Measurements from ENCODE around the gene COX4I2.
A peak's percentile ranks its signal among the peaks of the same experiment; 100 is the strongest.

Gene COX4I2

DNA sequence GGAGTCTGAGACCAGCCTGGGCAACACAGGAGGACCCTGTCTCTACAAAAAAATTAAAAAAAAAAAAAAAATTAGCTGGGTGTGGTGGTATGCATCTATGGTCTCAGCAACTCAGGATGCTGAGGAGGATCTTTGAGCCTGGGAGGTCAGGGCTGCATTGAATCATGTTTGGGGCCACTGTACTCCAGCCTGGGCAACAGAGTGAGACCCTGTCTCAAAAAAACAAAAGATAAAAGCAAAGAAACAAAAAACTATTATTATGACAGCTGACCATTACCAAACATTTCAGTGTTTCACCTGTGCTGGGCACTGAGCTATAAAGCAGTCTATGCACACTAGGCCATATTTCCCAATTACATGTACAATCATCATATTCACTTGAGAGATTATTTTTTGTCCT lies 35.7 kb downstream of the COX4I2 start:
- no peak overlapping the region for H3K4me3 ChIP-seq (ENCODE audit: control insufficient read depth, low read depth, low read length)
- DNase-seq (ENCODE audit: low read depth) = no peak
- TF ChIP-seq, protein P1, sequence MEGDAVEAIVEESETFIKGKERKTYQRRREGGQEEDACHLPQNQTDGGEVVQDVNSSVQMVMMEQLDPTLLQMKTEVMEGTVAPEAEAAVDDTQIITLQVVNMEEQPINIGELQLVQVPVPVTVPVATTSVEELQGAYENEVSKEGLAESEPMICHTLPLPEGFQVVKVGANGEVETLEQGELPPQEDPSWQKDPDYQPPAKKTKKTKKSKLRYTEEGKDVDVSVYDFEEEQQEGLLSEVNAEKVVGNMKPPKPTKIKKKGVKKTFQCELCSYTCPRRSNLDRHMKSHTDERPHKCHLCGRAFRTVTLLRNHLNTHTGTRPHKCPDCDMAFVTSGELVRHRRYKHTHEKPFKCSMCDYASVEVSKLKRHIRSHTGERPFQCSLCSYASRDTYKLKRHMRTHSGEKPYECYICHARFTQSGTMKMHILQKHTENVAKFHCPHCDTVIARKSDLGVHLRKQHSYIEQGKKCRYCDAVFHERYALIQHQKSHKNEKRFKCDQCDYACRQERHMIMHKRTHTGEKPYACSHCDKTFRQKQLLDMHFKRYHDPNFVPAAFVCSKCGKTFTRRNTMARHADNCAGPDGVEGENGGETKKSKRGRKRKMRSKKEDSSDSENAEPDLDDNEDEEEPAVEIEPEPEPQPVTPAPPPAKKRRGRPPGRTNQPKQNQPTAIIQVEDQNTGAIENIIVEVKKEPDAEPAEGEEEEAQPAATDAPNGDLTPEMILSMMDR (conservative IDR thresholded peaks at IDR 0.05; ENCODE audit: control insufficient read depth, insufficient read depth, low read depth, low read length) = no peak

DNA sequence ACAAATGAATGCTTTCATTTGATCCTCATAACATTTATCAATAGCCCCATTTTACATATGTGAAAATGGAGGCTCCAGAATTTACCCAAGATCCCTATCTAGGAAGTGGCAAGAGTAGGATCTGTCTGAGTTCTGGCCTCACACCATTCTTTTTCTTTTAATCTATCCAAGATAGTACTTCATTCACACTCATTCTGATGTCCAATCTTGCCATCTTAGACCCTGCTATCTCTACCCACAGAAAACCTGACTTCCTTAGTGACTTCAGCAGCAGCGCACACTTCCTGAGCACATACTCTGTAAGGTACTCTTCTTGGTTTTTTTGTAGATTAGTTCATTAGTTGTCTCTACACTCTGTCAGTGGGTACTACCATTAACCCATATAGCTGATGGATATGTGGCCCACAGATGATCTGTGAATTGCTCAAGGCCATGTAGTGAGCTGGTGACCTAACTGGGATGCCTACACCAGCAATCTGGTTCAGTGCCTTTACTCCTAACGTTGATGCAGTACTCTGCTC lies 36.3 kb downstream of the COX4I2 start:
- H3K4me3 ChIP-seq (ENCODE audit: control insufficient read depth, low read depth, low read length) = no peak overlapping the region
- DNase-seq (ENCODE audit: low read depth) = no peak
- TF ChIP-seq, protein P1 (conservative IDR thresholded peaks at IDR 0.05; ENCODE audit: control insufficient read depth, insufficient read depth, low read depth, low read length) = no peak

DNA sequence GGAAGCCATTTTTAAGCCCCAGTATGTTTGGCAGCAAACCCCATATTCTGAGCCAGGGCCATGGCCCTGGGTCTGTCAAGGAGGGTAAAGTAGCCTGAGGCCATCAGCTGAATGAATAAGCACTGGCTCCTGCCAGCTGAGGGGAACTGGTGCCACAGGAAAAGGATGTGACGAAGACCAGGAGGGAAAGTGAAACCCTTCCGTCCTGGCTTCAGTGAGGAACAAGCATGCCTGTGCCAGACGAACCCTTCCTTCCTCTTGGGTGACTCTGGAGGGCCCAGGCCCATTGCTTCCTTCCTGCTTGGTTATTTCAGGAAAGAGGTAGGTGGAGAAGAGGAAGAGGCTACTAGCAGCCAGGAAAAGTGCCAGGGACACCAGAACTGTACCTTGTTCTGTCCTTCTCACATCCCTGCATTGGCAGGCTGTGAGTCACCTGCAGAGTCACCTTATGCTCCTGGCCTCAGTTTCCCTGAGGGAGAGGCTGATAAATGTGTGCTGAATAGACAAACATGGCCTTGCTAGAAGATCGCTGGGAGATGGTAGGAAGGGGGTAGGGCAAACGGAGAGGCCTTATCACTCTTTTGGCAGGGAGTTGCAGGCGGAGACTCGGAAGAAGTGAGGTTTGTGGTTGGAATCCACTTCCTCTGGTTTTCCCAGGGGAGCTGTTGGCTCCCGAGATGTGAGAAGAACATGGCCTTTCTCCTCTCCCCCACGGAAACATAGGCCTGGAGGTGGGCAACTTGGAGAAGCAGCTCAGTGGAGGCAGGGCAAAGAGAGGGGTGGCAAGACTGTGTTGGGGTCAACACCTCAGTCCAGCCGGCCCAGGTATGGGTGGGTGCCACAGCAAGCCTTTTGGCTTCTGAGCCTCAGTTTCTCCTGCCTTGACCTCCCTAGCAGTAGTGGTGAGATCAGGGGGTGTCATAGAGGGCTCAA lies 37.4 kb downstream of the COX4I2 start:
- H3K4me3 ChIP-seq (ENCODE audit: control insufficient read depth, low read depth, low read length) = no peak overlapping the region
- peak; percentile 88 for DNase-seq (ENCODE audit: low read depth)
- TF ChIP-seq, protein P1 (conservative IDR thresholded peaks at IDR 0.05; ENCODE audit: control insufficient read depth, insufficient read depth, low read depth, low read length) = no peak

DNA sequence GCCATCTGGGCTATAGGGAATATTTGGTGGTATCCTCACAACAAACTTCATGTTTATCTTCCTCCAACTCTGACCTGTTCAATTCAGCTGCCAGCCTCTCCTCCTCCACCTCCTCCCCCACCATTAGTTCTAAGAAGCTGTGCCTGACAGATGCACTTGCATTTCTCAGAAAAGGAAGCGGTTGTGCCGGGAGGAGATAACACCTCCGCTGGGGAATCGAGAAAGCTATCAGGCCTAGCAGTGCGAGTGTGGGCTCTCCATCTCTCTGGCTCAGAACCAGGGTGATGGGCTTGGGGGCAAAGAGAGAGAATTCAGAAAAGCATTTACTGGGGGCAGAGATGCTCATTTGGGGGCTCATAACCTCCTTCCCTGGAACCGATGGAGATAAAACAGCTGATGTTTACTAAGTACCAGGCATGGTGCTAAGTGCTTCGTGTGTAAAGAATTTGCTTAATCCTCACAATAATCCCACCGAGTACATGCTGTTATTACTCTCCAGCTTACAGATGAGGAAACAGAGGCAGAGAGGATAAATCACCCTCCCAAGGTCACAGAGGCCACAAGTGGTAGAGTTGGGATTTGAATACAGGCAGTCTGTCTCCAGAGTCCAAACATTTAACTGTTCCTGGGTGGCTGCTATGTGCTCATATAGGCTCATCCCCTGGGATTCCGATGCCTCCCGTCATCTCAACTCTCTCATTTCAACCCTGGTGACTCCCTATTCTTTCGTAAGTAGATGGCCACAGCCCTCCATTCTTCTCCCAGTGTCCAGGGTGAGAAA lies 38.3 kb downstream of the COX4I2 start:
- DNase-seq (ENCODE audit: low read depth) = peak; percentile 80
- TF ChIP-seq, protein P1 (conservative IDR thresholded peaks at IDR 0.05; ENCODE audit: control insufficient read depth, insufficient read depth, low read depth, low read length) = no peak
- no peak overlapping the region for H3K4me3 ChIP-seq (ENCODE audit: control insufficient read depth, low read depth, low read length)

DNA sequence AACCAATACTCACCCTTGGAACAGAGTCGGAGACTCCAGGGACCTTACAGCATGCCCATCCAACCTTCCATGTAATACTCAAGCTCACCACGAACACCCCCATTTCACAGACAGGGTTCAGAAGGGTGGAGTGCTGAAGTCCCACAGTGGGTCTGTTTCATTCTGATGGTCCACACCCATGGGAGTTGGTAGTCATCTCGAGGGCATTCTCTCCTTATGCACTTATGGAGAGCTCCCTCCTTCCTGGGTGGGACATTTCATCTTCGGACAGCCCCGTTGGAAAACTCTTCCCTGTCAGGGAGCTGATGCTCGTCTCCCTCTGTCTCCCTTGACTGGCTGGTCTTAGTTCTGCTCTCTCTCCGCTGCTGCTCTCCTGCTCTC lies 38.9 kb downstream of the COX4I2 start:
- H3K4me3 ChIP-seq (ENCODE audit: control insufficient read depth, low read depth, low read length) = no peak overlapping the region
- DNase-seq (ENCODE audit: low read depth) = no peak
- TF ChIP-seq, protein P1 (conservative IDR thresholded peaks at IDR 0.05; ENCODE audit: control insufficient read depth, insufficient read depth, low read depth, low read length) = no peak

DNA sequence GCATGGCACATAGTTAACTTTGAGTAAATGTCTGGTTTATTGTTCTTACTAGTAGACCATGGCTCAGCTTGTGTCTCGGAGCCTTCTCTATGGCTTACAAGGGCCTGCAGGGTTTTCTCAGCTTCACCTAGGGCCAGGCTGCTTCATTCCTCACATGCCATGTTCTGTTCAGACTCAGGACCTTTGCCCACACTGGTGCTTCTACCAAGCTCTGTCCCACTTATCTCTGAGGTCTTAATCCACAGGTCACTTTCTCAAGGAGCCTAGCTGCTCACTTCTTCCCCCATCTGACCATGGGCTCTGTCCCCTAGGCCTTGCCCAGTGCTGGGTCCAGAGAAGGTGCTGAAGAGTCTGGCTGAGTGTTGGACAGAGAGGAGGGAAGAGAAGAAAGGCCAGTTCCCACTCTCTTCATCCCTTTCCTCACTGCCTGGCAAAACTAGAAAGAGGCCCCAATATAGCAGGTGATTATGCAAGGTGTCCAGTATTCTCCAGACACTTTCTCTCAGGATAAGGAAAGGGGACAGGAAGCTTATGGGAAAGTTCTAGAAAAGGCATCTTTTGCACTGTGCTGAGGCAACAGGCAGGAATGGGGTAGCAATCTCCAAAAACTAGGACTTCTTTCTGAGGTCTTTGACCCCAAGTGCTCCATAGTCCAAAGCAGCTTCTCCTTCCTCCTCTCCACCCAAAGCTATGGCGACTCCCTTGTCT lies 40.0 kb downstream of the COX4I2 start:
- DNase-seq (ENCODE audit: low read depth) = no peak
- H3K4me3 ChIP-seq (ENCODE audit: control insufficient read depth, low read depth, low read length) = no peak overlapping the region
- TF ChIP-seq, protein P1 (conservative IDR thresholded peaks at IDR 0.05; ENCODE audit: control insufficient read depth, insufficient read depth, low read depth, low read length) = no peak

Measured in fibroblast of mammary gland (primary cell).